HG03565 (cell line): ENCODE results near the gene MYO1F.
"Not testable (repeated sequence)": the region's sequence is repeated elsewhere in the genome, so short reads cannot be mapped to it uniquely, and the experiment has no call there.

Experiments used
- ATAC-seq: cut with Tn5 transposase; IDR thresholded peaks from one replicate; pipeline ENCODE4 v1.9.1; 2021; ENCODE audit warnings: mild to moderate bottlenecking, moderate library complexity; ENCODE audit not compliant: unreplicated experiment

The MYO1F gene

DNA sequence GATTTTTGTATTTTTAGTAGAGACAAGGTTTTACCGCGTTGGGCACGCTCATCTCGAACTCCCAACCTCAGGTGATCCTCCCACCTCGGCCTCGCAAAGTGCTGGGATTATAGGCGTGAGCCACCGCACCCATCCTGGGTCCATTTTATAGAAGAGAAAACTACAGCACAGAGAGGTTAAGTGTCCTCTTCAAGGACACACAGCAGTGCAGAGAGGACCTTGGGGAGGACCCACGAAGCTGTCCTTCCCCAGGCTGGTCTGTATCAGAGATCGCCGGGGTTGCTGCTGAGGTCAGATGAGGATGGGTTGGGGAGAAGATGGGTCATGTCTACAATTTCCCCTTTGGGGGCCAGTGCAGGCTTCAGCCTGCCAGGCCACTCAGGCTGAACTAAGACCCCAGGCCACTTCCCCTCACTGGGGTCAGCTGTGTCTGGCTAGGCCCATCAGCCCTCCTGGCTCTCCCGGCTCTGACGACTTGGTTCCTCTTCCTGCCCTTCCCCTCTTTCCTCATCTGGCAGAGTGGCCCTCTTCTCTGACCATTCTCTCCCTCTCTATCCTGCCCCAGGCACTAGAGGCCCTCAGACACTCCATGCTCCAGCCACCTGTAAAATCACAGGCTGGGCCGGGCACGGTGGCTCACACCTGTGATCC lies 9.6 kb downstream of the MYO1F start:
- ATAC-seq = no peak

- ATAC-seq = no peak
Observed at GRCh38 chr19:8566855-8567254, 10.4 kb downstream of the MYO1F start.

- not testable (repeated sequence) for ATAC-seq
Observed at GRCh38 chr19:8564866-8565265, 12.4 kb downstream of the MYO1F start.

GRCh38 chr19:8561075-8561764 lies 16.0 kb downstream of the MYO1F start:
- no peak for ATAC-seq

DNA sequence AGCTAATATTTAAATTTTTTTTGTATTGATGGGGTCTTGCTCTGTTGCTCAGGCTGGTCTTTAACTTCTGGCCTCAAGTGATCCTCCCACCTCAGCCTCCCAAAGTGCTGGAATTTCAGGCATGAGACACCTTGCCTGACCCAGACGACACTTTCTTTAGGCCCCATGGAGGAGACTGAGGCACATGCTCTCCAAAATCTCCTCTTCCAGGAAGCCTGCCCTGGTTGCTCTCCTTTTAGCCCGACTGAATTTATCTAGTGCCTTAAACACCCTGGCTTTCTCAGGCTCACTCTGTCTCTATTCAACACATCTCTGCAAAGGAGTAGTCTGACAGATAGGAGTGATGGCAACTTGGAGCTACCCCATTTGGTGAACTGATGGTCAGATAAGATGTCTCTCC lies 18.9 kb downstream of the MYO1F start:
- ATAC-seq = no peak

DNA sequence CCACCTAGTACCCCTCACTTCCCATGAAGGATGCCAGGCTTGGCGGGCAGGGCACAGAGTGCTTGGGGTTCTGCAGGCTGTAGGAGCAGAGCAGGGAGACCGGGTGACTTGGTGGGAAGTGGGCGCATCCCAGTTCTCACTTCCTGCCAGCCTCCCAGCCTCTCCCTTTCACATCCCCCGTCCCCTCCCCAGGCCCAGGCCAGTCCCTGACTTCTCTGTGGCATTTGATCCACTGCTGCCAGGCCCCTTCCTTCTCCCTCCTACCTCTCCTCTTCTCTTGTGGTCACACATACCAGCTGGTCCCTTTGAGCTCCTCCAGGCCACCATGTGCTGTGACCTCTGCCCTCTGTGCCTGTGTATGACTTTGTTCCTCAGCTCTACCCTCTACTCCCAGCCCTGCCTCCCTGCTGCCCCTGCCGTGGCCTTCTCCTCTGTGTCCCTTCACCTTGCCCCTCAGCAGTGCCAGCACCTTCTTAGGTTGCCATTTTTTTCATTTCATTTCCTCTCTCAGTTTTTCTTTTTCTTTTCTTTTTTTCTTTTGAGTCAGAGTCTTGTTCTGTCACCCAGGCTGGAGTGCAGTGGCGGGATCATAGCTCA lies 19.5 kb downstream of the MYO1F start:
- ATAC-seq = no peak

DNA sequence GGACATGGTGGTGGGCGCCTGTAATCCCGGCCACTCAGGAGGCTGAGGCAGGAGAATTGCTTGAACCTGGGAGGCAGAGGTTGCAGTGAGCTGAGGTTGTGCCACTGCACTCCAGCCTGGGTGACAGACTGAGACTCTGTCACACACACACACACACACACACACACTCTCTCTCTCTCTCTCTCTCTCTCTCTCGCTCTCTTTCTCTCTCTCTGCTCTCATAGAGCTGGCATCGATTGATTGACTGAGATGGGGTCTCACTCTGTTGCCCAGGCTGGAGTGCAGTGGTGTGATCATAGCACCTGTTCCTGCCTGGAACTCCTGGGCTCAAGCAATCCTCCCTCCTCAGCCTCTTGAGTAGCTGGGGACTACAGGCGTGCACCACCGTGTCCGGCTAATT lies 23.5 kb downstream of the MYO1F start:
- ATAC-seq = not testable (repeated sequence)

- ATAC-seq = no peak
Observed at GRCh38 chr19:8552810-8553209, 24.4 kb downstream of the MYO1F start.

DNA sequence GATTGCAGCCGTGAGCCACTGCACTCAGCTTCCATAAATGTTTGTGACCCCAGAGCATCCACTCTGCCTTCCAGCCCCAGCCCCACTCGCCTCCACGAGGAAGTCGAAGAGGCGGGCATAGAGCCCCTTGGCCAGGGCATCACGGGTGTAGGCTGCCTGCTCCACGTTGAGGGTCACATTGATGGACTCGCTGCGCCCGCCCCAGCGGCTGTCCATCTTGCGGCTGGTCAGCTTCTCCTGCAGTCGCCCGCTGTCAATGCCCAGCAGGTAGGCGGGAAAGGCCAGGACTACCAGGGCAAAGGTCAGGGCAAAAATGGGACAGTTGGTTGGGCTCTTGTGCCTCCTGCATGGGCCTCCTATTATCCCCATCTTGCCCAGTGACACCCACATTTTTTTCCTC lies 27.2 kb downstream of the MYO1F start:
- no peak for ATAC-seq

GRCh38 chr19:8545743-8546142 lies 31.5 kb downstream of the MYO1F start:
- ATAC-seq = no peak

GRCh38 chr19:8544168-8544567 lies 33.1 kb downstream of the MYO1F start:
- no peak for ATAC-seq

- no peak for ATAC-seq
Observed at GRCh38 chr19:8539621-8540149, 37.6 kb downstream of the MYO1F start.

DNA sequence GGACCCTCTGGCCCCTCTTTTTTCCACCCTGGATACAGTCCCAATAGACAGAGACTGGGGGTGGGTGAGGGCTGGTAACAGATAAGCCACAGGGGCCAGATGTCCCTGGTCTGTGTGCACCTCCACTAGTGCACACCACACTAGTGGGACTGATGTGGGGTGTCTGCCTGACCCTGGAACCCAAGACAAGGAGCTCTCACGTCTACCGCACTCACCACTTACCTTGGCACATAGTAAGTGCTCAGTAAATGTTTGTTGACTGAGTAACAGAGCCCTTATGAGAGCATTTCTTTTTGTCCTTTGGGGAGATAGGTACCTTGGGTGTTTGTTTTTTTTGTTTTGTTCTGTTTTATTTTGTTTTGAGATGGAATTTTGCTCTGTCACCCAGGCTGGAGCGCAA lies 40.1 kb downstream of the MYO1F start:
- ATAC-seq = no peak

- ATAC-seq = no peak
Observed at GRCh38 chr19:8536282-8536681, 41.0 kb downstream of the MYO1F start.

DNA sequence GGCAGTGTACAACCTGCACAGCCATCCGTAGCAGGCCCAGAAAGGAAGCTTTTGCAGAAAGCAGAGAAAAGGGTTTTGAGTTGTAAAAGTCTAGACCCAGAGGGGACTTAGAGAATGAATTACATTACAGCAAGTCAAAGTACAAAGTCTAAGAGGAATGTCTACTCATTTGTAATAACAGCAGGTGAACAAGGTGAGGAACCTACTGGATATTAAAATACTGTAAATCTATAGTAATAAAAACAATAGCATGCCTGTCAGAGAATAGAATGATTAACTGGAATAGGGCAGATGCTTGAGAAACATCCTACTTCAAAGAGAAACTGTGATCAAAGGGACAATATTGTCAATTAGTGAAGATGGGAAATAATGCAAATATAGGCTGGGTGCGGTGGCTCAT lies 45.0 kb downstream of the MYO1F start:
- no peak for ATAC-seq

DNA sequence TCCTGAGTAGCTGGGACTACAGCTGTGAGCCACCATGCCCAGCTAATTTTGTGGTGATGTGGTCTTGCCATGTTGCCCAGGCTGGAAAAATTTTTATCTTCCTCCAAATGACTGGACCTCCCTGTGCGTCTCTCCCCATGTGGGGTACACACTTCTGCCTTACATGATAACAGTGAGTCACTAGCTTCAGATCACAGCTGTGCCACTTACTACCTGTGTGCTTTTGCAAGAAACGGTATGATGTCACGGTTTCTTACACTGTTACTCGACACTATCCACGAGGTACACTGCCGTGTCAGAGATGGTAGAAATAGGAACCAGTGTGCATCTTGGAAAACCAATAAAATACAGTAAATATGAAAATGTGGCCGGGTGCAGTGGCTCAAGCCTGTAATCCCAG lies 45.8 kb downstream of the MYO1F start:
- ATAC-seq = no peak

DNA sequence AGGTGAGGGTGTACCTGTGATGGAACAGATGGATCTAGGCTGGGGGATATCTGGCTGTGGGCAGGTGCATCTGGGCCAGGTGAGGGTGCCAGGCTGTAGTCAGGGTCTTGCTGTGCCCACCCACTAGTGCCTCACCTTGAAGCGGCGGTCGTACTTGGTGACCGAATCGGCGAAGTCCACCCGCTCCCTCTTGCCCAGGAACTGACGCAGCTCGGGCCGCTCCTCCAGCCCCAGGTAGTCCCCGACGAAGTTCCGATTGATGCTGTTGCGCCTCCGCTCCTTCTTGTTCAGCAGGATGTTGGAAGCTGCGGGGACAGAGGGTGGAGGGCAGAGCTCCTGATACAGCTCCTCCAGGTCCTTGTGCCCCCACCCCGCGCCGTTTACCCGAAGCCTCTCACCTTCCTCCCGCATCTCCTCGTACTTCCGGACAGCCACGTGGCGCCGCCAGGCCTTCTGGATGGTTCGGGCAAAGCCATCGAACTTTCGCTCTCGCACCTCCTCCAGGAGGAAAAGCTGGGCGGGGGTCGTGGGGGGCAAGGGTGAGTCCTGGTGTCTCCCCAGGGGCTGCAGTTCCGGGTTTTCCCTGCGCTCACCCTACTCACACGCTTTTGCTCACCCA lies 47.1 kb downstream of the MYO1F start:
- no peak for ATAC-seq

GRCh38 chr19:8529369-8530006 lies 47.8 kb downstream of the MYO1F start:
- ATAC-seq = no peak

GRCh38 chr19:8528500-8528899 lies 48.7 kb downstream of the MYO1F start:
- no peak for ATAC-seq

GRCh38 chr19:8526345-8527091 lies 50.7 kb downstream of the MYO1F start:
- no peak for ATAC-seq

DNA sequence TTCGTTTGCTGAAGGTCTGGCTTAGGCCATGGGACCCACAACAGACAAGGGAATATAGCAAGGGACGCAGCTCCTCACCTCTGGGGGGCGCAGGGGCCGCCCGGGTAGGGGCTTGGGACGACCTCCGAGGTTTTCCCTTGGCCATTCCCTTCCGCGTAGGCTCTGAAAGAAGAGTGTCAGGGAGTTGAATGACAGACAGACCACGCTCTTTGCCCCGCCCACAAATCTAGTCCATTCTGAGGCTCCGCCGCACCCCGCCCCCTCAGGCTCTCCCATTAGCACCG lies 51.9 kb downstream of the MYO1F start:
- ATAC-seq = no peak
